ENCODE data around the gene ADAM15. TPM values are rescaled to one million over a fixed set of nuclear protein-coding genes. Genes with fewer than 3 reads are reported as not detected.

Gene ADAM15
- total RNA-seq, 1 experiment from 2014 or later: 38.4 TPM

GRCh38 chr1:155043301-155043702, 7.8 kb upstream of the ADAM15 start:
- ATAC-seq (no peak), DNase-seq (ENCODE audit: low spot score) (no peak)
- Mint-ChIP-seq H3K36me3 (no peaks in the 10 kb centered on the region), H3K4me1 (peaks cover 23% of the 10 kb centered on the region), H3K9me3 (no peaks in the 10 kb centered on the region), H3K27me3 (ENCODE audit: low read depth) (peaks cover 3% of the 10 kb centered on the region), H3K27ac (no peak overlapping the region), H3K4me3 (no peak overlapping the region)
- ChIA-PET POLR2A (interaction anchor here (1.4 kb wide), 1 partner anchor 24 kb away, joined by 3 read pairs; no protein-coding TSS in a partner anchor), CTCF (interaction anchor here (0.6 to 5.6 kb wide), 18 partner anchors 8 to 130 kb away, joined by 3 to 137 read pairs (median 14); partner anchors contain the start of genes ADAM15, EFNA3, EFNA4 and KRTCAP2)
- TF ChIP-seq CDX4 (CRISPR knock-in tag; IDR thresholded peaks at IDR 0.05; ENCODE audit: borderline replicate concordance) (no peak), JAZF1 (CRISPR knock-in tag; IDR thresholded peaks at IDR 0.05) (no peak), IRF1 (CRISPR knock-in tag; IDR thresholded peaks at IDR 0.05) (no peak), ZNF219 (CRISPR knock-in tag; IDR thresholded peaks at IDR 0.05; ENCODE audit: borderline replicate concordance) (no peak), TEAD4 (CRISPR knock-in tag; IDR thresholded peaks at IDR 0.05) (no peak), OVOL2 (CRISPR knock-in tag; IDR thresholded peaks at IDR 0.05; ENCODE audit: borderline replicate concordance) (no peak), GABPB1 (CRISPR knock-in tag; IDR thresholded peaks at IDR 0.05) (no peak)

GRCh38 chr1:155043793-155044192, 7.3 kb upstream of the ADAM15 start:
- DNase-seq (ENCODE audit: low spot score) (no peak), ATAC-seq (no peak)
- H3K27ac Mint-ChIP-seq: no peak overlapping the region
- no peaks in the 10 kb centered on the region for H3K9me3 Mint-ChIP-seq
- no peaks in the 10 kb centered on the region for H3K36me3 Mint-ChIP-seq
- ChIA-PET CTCF (interaction anchor here (0.6 to 5.6 kb wide), 21 partner anchors 9 to 130 kb away, joined by 3 to 137 read pairs (median 9); partner anchors contain the start of genes EFNA3, EFNA4, KRTCAP2 and PBXIP1), POLR2A (interaction anchor here (0.6 to 1.4 kb wide), 7 partner anchors 13 to 306 kb away, joined by 3 to 5 read pairs (median 3); no protein-coding TSS in a partner anchor)
- H3K27me3 Mint-ChIP-seq (ENCODE audit: low read depth): no peaks in the 10 kb centered on the region; the same call in none of the 2 replicates
- TF ChIP-seq ETV6 (CRISPR knock-in tag; IDR thresholded peaks at IDR 0.05) (no peak), ZBTB43 (CRISPR knock-in tag; IDR thresholded peaks at IDR 0.05) (no peak), USF2 (CRISPR knock-in tag; IDR thresholded peaks at IDR 0.05) (no peak), NFYB (CRISPR knock-in tag; conservative IDR thresholded peaks at IDR 0.05; ENCODE audit: low read depth) (no peak), TCF7 (CRISPR knock-in tag; IDR thresholded peaks at IDR 0.05; ENCODE audit: low read depth) (no peak), STAT6 (CRISPR knock-in tag; conservative IDR thresholded peaks at IDR 0.05; ENCODE audit: low read depth) (no peak), GABPB1 (CRISPR knock-in tag; IDR thresholded peaks at IDR 0.05) (no peak), EMX1 (CRISPR knock-in tag; IDR thresholded peaks at IDR 0.05) (no peak), MLX (CRISPR knock-in tag; IDR thresholded peaks at IDR 0.05) (no peak)
- H3K4me3 Mint-ChIP-seq: no peak overlapping the region
- peaks cover 28% of the 10 kb centered on the region for H3K4me1 Mint-ChIP-seq

Data from WTC11 (cell line).